ENCODE data around the gene COPZ1.

The COPZ1 gene

GRCh38 chr12:54390668-54391551 lies 66.0 kb downstream of the COPZ1 start:
- Histone ChIP-seq H3K4me3 (ENCODE audit: low read length in 2 of 2) (peak overlapping the region in 1 of 2 donors; percentile 87), H3K4me1 (ENCODE audit: control insufficient read depth in 2 of 2, insufficient read depth in 1 of 2, low read depth in 1 of 2, low read length in 2 of 2) (peaks cover 33 to 53% of the 10 kb centered on the region in 2 donors)

GRCh38 chr12:54392485-54393206 lies 67.7 kb downstream of the COPZ1 start:
- H3K79me1 ChIP-seq (ENCODE audit: low read depth, low read length): peaks cover 6% of the 10 kb centered on the region
- peak overlapping the region; percentile 0 for H3K27ac ChIP-seq (replicated peaks; ENCODE audit: low read length)
- no peak overlapping the region for H2BK15ac ChIP-seq (ENCODE audit: low read length)
- H2BK12ac ChIP-seq (ENCODE audit: low read length): no peak overlapping the region
- peaks cover 0 to 12% (median 0%) of the 10 kb centered on the region in 3 experiments for H3K27me3 ChIP-seq (ENCODE audit: control insufficient read depth in 3 of 3, insufficient read depth in 3 of 3, low read depth in 1 of 3, low read length in 3 of 3)
- H3K4me2 ChIP-seq (ENCODE audit: insufficient read depth, low read length, poor library complexity, severe bottlenecking): no peak overlapping the region
- peaks cover 14 to 29% of the 10 kb centered on the region in 2 donors for H3K36me3 ChIP-seq (replicated peaks in 1 of 2; ENCODE audit: control insufficient read depth in 2 of 2, insufficient read depth in 2 of 2, low read length in 2 of 2)
- 100% methylated on average over 1 of the region's 8 CpGs; no CpG with 5 or more reads in 1 of the 2 donors for WGBS, 2 donors (ENCODE audit: extremely low coverage in 2 of 2, insufficient read length in 2 of 2, insufficient replicate concordance in 1 of 2)
- DNase-seq (ENCODE audit: low spot score): no peak
- no peaks in the 10 kb centered on the region for H3K9me3 ChIP-seq (replicated peaks in 1 of 2; ENCODE audit: control insufficient read depth in 2 of 2, insufficient read depth in 1 of 2, low read depth in 1 of 2, low read length in 2 of 2)
- H3K14ac ChIP-seq (ENCODE audit: low read length): no peak overlapping the region
- no peak overlapping the region for H2BK120ac ChIP-seq (ENCODE audit: low read depth, low read length)
- no peak overlapping the region for H3K23ac ChIP-seq (ENCODE audit: low read depth, low read length, poor library complexity)
- no peak overlapping the region for H2AFZ ChIP-seq (ENCODE audit: low read length)
- H3K4me1 ChIP-seq (ENCODE audit: control insufficient read depth in 2 of 2, insufficient read depth in 1 of 2, low read depth in 1 of 2, low read length in 2 of 2): peaks cover 23 to 39% of the 10 kb centered on the region in 2 donors
- H3K4me3 ChIP-seq (ENCODE audit: low read length in 2 of 2): no peak overlapping the region
- no peak overlapping the region for H2BK5ac ChIP-seq (ENCODE audit: low read length)
- H3K18ac ChIP-seq (ENCODE audit: low read length): peak overlapping the region; percentile 20
- no peak overlapping the region for H4K8ac ChIP-seq (ENCODE audit: low read depth, low read length)
- no peak overlapping the region for H2AK5ac ChIP-seq (ENCODE audit: low read depth, low read length)
- no peak overlapping the region for H3K9ac ChIP-seq (ENCODE audit: low read depth, low read length, poor library complexity)
- H4K91ac ChIP-seq (ENCODE audit: low read depth, low read length, poor library complexity): no peak overlapping the region
- no peak overlapping the region for H3K4ac ChIP-seq (ENCODE audit: low read length)

More at GRCh38 chr12:54390668-54391551, 66.0 kb downstream of the COPZ1 start:
- peak overlapping the region; percentile 75 for H3K4me2 ChIP-seq (ENCODE audit: insufficient read depth, low read length, poor library complexity, severe bottlenecking)
- no peak overlapping the region for H3K4ac ChIP-seq (ENCODE audit: low read length)
- no peak overlapping the region for H4K8ac ChIP-seq (ENCODE audit: low read depth, low read length)
- peaks cover 0 to 12% (median 0%) of the 10 kb centered on the region in 3 experiments for H3K27me3 ChIP-seq (ENCODE audit: control insufficient read depth in 3 of 3, insufficient read depth in 3 of 3, low read depth in 1 of 3, low read length in 3 of 3)
- peak overlapping the region; percentile 31 for H2BK15ac ChIP-seq (ENCODE audit: low read length)
- peak overlapping the region; percentile 77 for H3K23ac ChIP-seq (ENCODE audit: low read depth, low read length, poor library complexity)
- H3K27ac ChIP-seq (replicated peaks; ENCODE audit: low read length): peak overlapping the region; percentile 31
- peak overlapping the region; percentile 65 for H2AFZ ChIP-seq (ENCODE audit: low read length)
- peaks cover 4% of the 10 kb centered on the region for H3K79me1 ChIP-seq (ENCODE audit: low read depth, low read length)
- H2BK120ac ChIP-seq (ENCODE audit: low read depth, low read length): no peak overlapping the region
- no peak overlapping the region for H2BK12ac ChIP-seq (ENCODE audit: low read length)
- no CpG with 5 or more reads among the region's 51 CpGs for WGBS, 2 donors (ENCODE audit: extremely low coverage in 2 of 2, insufficient read length in 2 of 2, insufficient replicate concordance in 1 of 2)
- H3K14ac ChIP-seq (ENCODE audit: low read length): no peak overlapping the region
- H3K18ac ChIP-seq (ENCODE audit: low read length): peak overlapping the region; percentile 92
- peak overlapping the region; percentile 30 for H2BK5ac ChIP-seq (ENCODE audit: low read length)
- peaks cover 7 to 15% of the 10 kb centered on the region in 2 donors for H3K36me3 ChIP-seq (replicated peaks in 1 of 2; ENCODE audit: control insufficient read depth in 2 of 2, insufficient read depth in 2 of 2, low read length in 2 of 2)
- peak overlapping the region; percentile 79 for H2AK5ac ChIP-seq (ENCODE audit: low read depth, low read length)
- no peak for DNase-seq (ENCODE audit: low spot score)
- no peak overlapping the region for H4K91ac ChIP-seq (ENCODE audit: low read depth, low read length, poor library complexity)
- peak overlapping the region; percentile 73 for H3K9ac ChIP-seq (ENCODE audit: low read depth, low read length, poor library complexity)
- H3K9me3 ChIP-seq (replicated peaks in 1 of 2; ENCODE audit: control insufficient read depth in 2 of 2, insufficient read depth in 1 of 2, low read depth in 1 of 2, low read length in 2 of 2): no peaks in the 10 kb centered on the region

- H3K23ac ChIP-seq (ENCODE audit: low read depth, low read length, poor library complexity): no peak overlapping the region
- H3K27me3 ChIP-seq (ENCODE audit: control insufficient read depth in 3 of 3, insufficient read depth in 3 of 3, low read depth in 1 of 3, low read length in 3 of 3): peaks cover 0 to 12% (median 0%) of the 10 kb centered on the region in 3 experiments
- H3K27ac ChIP-seq (replicated peaks; ENCODE audit: low read length): peak overlapping the region; percentile 0
- H2AK5ac ChIP-seq (ENCODE audit: low read depth, low read length): no peak overlapping the region
- no peak overlapping the region for H2BK120ac ChIP-seq (ENCODE audit: low read depth, low read length)
- H3K36me3 ChIP-seq (replicated peaks in 1 of 2; ENCODE audit: control insufficient read depth in 2 of 2, insufficient read depth in 2 of 2, low read length in 2 of 2): peaks cover 17 to 34% of the 10 kb centered on the region in 2 donors
- no peak overlapping the region for H2BK15ac ChIP-seq (ENCODE audit: low read length)
- no peak overlapping the region for H2BK5ac ChIP-seq (ENCODE audit: low read length)
- H3K9ac ChIP-seq (ENCODE audit: low read depth, low read length, poor library complexity): no peak overlapping the region
- no peak overlapping the region for H4K91ac ChIP-seq (ENCODE audit: low read depth, low read length, poor library complexity)
- DNase-seq (ENCODE audit: low spot score): no peak
- H3K18ac ChIP-seq (ENCODE audit: low read length): no peak overlapping the region
- peaks cover 17 to 35% of the 10 kb centered on the region in 2 donors for H3K4me1 ChIP-seq (ENCODE audit: control insufficient read depth in 2 of 2, insufficient read depth in 1 of 2, low read depth in 1 of 2, low read length in 2 of 2)
- no peak overlapping the region for H3K4me3 ChIP-seq (ENCODE audit: low read length in 2 of 2)
- no peaks in the 10 kb centered on the region for H3K9me3 ChIP-seq (replicated peaks in 1 of 2; ENCODE audit: control insufficient read depth in 2 of 2, insufficient read depth in 1 of 2, low read depth in 1 of 2, low read length in 2 of 2)
- no peak overlapping the region for H4K8ac ChIP-seq (ENCODE audit: low read depth, low read length)
- no peak overlapping the region for H3K14ac ChIP-seq (ENCODE audit: low read length)
- H3K4ac ChIP-seq (ENCODE audit: low read length): no peak overlapping the region
- H2AFZ ChIP-seq (ENCODE audit: low read length): no peak overlapping the region
- peaks cover 6% of the 10 kb centered on the region for H3K79me1 ChIP-seq (ENCODE audit: low read depth, low read length)
- no CpG with 5 or more reads among the region's 6 CpGs for WGBS, 2 donors (ENCODE audit: extremely low coverage in 2 of 2, insufficient read length in 2 of 2, insufficient replicate concordance in 1 of 2)
- no peak overlapping the region for H2BK12ac ChIP-seq (ENCODE audit: low read length)
- H3K4me2 ChIP-seq (ENCODE audit: insufficient read depth, low read length, poor library complexity, severe bottlenecking): no peak overlapping the region
These were observed 68.3 kb downstream of the COPZ1 start for GRCh38 chr12:54393207-54393609.

GRCh38 chr12:54393743-54394142 lies 68.8 kb downstream of the COPZ1 start:
- Histone ChIP-seq H2BK120ac (ENCODE audit: low read depth, low read length) (no peak overlapping the region), H3K36me3 (replicated peaks in 1 of 2; ENCODE audit: control insufficient read depth in 2 of 2, insufficient read depth in 2 of 2, low read length in 2 of 2) (peaks cover 21 to 40% of the 10 kb centered on the region in 2 donors), H2BK15ac (ENCODE audit: low read length) (no peak overlapping the region), H3K4me2 (ENCODE audit: insufficient read depth, low read length, poor library complexity, severe bottlenecking) (no peak overlapping the region), H3K9me3 (replicated peaks in 1 of 2; ENCODE audit: control insufficient read depth in 2 of 2, insufficient read depth in 1 of 2, low read depth in 1 of 2, low read length in 2 of 2) (peaks cover 0 to 2% of the 10 kb centered on the region in 2 donors), H3K9ac (ENCODE audit: low read depth, low read length, poor library complexity) (no peak overlapping the region), H4K91ac (ENCODE audit: low read depth, low read length, poor library complexity) (no peak overlapping the region), H3K23ac (ENCODE audit: low read depth, low read length, poor library complexity) (no peak overlapping the region), H3K27ac (replicated peaks; ENCODE audit: low read length) (peak overlapping the region; percentile 50), H3K18ac (ENCODE audit: low read length) (no peak overlapping the region), H2BK12ac (ENCODE audit: low read length) (no peak overlapping the region), H4K8ac (ENCODE audit: low read depth, low read length) (no peak overlapping the region), H3K27me3 (ENCODE audit: control insufficient read depth in 3 of 3, insufficient read depth in 3 of 3, low read depth in 1 of 3, low read length in 3 of 3) (peaks cover 0 to 8% (median 0%) of the 10 kb centered on the region in 3 experiments), H3K4me1 (ENCODE audit: control insufficient read depth in 2 of 2, insufficient read depth in 1 of 2, low read depth in 1 of 2, low read length in 2 of 2) (peaks cover 15 to 32% of the 10 kb centered on the region in 2 donors), H2AFZ (ENCODE audit: low read length) (no peak overlapping the region), H2BK5ac (ENCODE audit: low read length) (no peak overlapping the region), H3K4me3 (ENCODE audit: low read length in 2 of 2) (no peak overlapping the region), H3K4ac (ENCODE audit: low read length) (no peak overlapping the region), H3K79me1 (ENCODE audit: low read depth, low read length) (peaks cover 8% of the 10 kb centered on the region), H3K14ac (ENCODE audit: low read length) (no peak overlapping the region), H2AK5ac (ENCODE audit: low read depth, low read length) (no peak overlapping the region)
- no CpG with 5 or more reads among the region's 3 CpGs for WGBS, 2 donors (ENCODE audit: extremely low coverage in 2 of 2, insufficient read length in 2 of 2, insufficient replicate concordance in 1 of 2)
- no peak for DNase-seq (ENCODE audit: low spot score)

Measured in neuronal stem cell (in vitro differentiated cells).